Ureter (tissue), 1 donor: Measurements from ENCODE around the gene SLC24A3. TPM values are rescaled to one million over a fixed set of nuclear protein-coding genes. Genes with fewer than 3 reads are reported as not detected.

Source experiments
- DNase-seq: peaks from one replicate; pipeline ENCODE4 v3.0.0-alpha.2; 2020; ENCODE audit warnings: low spot score
- total RNA-seq: library from RNA; stranded (reverse); gene quantifications from one replicate; pipeline ENCODE4 v1.2.4, GENCODE V29; 2023
- donor health status: DM: yes; HTN: yes; CAD: no.

SLC24A3 gene
- total RNA-seq, 1 donor from 2014 or later, result 17.1 TPM

DNA sequence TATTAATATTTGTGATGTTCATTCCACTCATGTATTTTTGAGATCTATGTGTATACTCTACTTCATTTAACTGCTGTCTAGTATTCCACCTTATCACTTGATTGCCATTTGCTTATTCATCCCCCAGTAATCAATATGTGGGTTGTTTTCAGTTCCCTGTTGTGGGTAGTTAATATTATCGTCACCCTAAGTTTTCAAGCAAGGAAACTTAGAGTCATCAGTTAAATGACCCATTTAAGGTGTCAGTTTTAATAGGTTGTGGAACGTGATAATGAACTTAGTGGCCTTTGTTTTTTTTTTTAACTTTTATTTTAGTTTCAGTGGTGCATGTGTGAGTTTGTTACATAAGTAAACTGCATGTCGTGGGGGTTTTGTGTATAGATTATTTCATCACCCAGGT, 90.3 kb downstream of the SLC24A3 start:
- no peak for DNase-seq

GRCh38 chr20:19304389-19304788, 91.9 kb downstream of the SLC24A3 start:
- DNase-seq, result no peak

DNA sequence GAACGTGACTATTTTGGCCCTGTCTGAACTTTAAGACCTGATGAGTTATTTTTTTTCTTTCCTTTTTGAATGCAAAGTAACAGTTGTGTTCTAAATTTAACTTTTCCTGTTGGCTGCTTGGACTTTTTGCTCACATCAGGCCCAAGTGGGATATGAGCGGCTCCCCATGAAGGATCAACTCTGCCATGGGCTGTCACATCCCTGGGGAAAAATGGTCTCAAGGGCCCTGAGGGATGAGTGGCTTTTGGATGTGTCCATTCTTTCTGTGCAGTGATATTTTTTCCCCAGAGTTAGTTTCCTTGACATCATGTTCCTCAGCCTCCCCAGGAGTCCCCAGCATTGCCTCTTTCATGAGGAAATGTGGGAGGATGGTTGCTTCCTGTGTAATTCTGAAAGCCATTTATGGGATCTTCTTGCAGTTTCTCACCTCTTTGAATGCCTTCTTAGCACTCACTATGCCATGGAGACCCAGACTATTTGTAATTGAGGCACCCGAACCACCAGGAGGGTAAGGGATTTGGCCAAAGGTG, 92.5 kb downstream of the SLC24A3 start:
- no peak for DNase-seq

- no peak for DNase-seq
Observed at GRCh38 chr20:19308146-19308545, 95.7 kb downstream of the SLC24A3 start.

DNA sequence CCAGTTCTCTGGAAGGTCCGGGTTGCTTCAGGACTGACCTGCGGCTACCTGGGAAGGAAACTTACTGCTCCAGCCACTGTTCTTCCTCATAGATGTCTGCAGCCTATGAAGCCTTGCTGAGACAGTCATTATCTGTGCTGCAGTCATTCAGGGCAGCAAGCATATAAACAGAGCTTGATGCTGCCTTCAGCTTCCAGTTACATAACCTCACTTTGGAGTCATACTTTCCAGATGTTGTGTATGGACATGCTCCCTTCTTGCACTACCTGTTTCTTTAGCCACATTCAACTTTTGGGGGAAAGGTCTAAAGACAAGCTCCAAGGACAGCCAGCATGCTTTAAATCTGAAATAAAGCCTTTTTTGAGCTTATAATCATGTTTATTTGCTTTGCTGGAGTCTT, 98.1 kb downstream of the SLC24A3 start:
- DNase-seq, result no peak

GRCh38 chr20:19313342-19314069, 101.1 kb downstream of the SLC24A3 start:
- no peak for DNase-seq

- DNase-seq, result peak; percentile 75
Observed at GRCh38 chr20:19314621-19315020, 102.2 kb downstream of the SLC24A3 start.

DNA sequence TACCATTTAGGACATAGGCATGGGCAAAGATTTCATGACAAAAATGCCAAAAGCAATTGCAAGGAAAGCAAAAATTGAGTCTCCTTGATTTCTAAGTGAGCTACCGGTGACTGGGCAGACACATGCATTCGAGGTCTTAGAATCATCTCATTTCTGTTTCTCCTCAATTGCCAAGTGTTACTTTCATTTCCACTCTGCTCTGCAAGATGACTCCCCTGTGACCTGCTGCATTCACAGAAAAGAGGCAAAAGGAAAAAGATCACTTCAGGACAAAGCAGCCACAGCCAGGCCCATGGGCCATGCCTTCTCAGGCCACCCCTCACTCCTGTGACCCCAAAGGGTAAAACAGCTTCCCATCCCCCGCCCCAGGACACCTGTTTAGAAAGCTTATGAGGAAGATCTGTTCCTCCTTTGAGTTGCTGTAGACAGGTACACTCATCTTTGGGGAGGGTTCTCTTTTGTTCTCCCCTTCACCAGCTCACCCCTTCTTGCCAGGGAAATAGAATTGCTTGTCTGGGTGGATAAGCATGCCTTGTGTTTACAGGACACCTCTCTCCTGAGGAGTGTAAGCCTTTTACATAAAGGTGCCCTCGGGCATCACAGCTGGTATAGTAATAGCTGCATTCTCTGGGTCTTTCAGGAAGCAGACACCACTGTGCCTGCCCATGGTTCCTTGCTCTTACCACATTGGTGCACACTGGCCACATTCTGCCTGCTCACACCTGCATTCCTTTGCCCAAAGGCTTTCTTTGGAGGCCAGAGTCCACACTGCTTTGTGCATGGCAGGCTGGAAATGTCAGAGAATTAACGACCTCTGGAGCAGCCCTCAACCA, 105.0 kb downstream of the SLC24A3 start:
- no peak for DNase-seq

GRCh38 chr20:19318610-19319009, 106.2 kb downstream of the SLC24A3 start:
- no peak for DNase-seq

DNA sequence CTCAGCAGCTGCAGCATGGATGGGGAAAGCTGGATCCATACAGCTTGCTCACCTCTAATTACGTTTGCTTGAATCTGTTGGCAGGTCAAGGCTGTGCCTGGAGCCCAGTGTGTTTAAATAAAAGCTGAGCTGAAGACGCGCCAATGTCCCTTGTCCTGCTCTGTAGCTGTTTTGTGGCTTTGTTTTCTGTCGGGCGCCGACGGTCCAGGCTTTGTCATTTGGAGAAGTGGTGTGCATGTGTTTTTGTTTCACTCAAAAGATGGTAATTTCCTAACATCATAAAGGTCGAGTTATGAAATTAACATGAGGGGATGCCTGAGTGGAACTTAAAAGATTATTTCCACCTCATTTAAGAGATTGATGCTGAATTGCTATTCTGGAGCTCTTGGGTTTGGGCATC, 107.6 kb downstream of the SLC24A3 start:
- no peak for DNase-seq

DNA sequence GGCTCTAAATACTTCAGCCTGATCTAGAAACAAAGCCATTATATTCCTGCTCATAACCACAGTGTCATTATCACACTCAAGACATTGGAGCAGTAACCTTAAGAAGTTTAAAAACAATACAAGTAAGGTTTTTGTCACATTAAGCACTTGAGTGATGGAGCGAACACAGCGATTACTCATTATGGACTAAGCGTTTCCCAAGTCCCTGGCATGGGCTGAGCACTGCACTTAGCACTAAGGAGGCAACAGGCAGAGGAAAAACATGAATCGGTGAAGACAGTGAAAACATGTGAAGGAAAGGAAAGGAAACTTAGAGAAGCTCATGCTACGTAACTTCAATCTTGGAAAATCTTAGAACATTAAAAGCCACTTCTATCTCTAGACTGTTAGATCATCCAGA, 108.7 kb downstream of the SLC24A3 start:
- no peak for DNase-seq

DNA sequence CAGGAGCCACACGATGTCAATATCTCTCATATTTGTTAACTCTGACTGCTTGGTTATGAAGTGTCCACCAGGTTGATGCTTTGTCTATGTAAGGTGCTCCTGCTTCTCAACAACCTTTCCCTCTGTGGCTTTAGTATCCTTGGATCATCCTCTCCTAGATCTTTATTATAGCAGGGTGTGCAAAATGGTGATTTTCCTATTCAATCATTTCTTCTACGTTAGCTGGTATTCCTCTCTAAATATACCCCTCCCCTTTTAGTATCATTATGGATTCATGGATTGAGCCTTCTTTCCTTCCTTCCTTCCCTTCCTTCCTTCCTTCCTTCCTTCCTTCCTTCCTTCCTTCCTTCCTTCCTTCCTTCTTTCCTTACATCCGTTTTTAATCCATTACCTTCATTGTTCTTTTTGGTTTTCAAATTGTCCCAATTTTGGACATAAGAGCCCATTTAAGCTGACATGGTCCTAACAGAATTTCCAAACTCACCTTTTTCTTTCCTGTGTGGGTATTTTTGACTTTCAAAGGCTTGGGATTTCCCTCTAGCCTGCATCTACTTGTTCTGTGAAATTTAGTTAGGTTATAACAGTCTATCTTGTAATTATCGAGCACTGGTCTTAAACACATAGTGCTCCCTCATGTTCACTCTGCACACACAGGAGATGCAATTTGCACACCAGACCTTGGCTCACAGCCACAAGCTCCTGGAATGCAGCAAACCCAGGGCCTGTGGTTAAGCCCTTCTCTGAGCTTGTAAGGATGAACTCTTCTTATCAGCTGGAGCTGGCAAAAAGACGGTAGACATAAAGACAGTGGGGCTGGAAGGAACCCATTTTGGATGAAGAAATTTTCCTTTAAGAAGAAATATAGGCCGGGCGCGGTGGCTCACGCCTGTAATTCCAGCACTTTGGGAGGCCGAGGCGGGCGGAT, 109.9 kb downstream of the SLC24A3 start:
- DNase-seq, result no peak

DNA sequence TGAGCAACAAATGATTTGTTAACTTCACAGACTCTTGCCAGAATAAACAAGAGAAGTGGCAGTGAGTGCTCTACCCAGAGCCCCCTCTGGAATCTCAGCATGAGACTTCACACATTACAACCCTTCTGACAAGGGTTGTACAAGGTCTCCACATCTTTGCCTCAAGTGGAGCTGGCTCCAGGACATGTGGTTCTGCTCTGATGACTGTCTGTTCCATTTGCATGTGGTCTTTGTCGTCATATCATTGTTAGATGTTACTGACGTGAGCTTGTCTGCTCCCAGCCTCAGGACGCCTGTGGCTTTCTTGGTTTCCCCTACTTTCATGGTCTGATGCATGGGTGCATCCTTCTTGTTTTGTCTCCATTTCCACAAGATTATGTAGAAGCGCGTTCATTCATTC, 115.0 kb downstream of the SLC24A3 start:
- DNase-seq, result no peak

DNA sequence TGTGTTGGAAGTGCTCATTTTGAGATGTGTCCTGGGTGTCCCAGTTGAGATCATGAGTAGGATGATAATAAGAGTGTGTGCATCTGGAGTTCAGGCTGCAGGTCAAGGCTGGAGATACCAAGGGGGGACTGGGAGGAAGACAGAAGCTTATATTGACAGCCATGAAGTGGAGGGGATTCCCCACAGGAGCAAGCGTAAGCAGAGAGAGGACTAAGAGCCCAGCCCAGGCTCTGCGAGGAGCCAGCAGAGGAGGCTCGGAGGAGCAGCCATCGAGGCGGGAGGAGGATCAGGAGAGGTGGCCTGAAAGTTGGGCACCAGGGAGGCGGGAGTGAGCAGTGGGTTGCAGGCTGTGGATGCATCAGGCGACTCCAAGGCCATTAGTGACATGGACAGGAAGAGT, 116.2 kb downstream of the SLC24A3 start:
- no peak for DNase-seq

DNA sequence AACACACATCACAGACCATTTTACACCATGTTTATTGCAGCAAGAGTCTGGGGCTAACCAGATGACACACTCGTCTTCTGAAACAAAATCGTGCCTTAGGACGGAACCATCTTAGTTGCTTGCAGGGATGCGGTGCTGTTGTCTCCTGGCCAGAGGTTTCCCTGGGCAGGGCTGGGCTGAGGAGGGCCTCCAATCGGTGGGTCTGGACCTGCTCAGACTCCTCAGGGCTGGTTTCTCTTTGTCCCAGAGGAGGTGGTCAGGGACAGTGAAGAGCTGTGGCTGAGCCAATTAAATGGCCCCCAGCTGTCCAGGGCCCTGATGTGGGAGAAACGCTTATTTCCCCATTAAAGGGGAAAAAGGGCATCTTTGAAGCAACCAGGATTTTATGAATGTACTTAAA, 117.6 kb downstream of the SLC24A3 start:
- no peak for DNase-seq

DNA sequence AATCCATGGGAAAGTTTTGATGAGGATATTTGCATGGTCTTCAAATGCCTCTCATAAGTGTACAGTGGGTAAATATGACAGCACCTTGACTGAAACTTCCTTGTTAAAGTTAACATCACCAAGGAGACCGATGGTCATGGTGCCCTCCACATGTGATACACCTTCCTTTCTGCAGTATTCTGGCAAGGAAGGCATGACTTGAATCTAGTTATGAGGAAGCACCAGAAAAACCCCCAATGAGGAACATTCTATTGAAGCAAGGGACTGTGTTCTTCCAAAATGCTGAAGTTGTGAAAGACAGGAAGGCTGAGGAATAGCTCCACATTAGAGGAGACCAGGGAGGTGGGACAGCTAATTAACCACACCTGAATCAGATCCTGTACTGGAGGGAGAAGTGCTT, 118.3 kb downstream of the SLC24A3 start:
- DNase-seq, result no peak

DNA sequence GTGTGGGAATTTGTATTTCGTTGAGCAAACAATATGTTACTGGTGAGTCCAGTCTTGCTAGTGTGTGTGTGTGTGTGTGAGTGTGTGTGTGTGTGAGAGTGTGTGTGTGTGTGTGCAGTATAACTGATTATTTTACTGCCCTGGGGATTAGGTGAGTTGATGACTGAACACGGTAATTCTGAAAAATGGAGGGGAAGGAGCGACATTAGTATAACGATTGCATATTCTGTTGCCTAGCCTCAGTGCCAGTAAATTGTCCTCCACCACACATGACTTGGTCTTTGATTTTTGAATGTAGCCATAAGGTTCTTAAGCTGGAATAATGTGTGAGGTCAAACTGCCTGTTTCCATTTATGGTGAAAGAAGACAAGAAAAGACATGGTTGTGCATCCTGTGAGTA, 121.1 kb downstream of the SLC24A3 start:
- no peak for DNase-seq

GRCh38 chr20:19335341-19335740, 122.9 kb downstream of the SLC24A3 start:
- no peak for DNase-seq

DNA sequence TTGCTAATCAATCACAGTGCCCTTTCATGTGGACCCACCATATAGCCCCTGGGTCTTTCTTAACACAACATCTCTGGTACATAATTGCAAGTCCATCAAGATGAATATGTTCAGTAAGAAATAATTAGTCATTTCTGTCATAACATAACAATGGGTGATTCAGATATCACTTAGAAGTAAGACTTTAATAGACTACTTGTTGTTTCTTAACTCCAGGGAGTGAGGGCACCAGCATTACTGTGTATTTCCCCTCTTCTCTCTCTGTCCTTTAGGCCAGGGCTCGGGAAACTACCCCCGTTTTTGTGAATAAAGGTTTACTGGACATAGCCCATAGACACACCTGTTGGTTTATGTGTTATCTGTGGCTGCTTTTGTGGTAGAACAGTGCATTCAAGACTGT, 123.5 kb downstream of the SLC24A3 start:
- no peak for DNase-seq

DNA sequence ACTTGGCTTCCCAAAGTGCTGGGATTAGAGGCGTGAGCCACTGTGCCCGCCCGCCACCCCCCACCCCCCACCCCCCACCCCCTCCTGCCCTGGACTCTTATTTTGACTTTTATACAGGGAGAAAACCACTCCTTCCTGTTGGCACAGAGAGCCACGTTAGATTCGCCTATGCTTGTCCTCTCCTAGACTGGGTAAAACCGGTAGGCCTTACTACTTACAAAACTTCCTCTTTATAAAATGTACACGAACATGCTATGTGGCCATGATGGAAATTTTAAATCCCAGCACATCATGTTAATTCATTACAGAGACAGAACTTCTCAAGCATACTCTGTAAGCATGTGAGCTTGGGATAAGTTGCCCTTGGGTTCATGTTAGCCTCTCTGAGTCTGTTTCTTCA, 124.2 kb downstream of the SLC24A3 start:
- no peak for DNase-seq

DNA sequence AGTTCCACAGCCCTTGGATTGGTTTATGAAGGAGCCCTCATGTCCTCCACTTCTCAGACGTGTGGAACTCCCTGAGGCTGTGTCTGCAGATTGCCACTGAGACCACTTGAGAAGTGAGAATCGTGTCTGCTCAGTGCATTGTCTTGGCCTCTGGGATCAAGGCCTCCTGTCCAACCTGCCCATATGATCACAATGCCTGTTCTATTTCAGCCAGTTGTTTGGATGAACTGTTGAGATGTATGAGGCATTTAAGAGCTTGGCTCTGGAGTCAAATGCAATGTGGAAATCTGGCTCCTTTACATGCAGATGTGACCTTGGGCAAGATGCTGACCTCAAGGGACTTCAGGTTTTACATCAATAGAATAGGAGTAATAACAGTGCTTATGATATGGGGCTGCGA, 125.9 kb downstream of the SLC24A3 start:
- DNase-seq, result no peak

DNA sequence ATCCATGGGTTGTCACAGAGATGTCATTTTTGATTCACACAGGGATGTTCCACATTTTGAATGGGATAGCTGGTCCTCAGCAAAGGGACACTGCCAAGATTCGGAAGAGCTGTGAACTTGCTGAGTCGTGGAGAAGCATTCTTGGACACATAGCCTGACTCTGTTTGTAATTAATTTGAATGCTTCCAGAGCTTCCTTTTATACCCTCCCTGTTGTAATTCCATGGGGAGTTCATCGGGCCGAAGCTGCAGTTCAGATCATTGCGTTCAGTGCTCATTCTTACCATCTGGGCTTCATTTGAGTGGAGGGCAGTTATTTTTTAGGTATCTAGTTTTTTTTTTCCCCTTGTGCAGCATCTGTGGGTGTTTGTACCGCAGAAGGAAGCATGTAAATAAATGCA, 126.5 kb downstream of the SLC24A3 start:
- DNase-seq, result no peak
